Measurements from ENCODE around the gene SEMA7A.

Gene SEMA7A

GRCh38 chr15:74466570-74466969, 32.8 kb upstream of the SEMA7A start:
- TF ChIP-seq, protein P1, sequence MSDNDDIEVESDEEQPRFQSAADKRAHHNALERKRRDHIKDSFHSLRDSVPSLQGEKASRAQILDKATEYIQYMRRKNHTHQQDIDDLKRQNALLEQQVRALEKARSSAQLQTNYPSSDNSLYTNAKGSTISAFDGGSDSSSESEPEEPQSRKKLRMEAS (IDR thresholded peaks at IDR 0.05) = no peak
- TF ChIP-seq CREB1 (IDR thresholded peaks at IDR 0.05; ENCODE audit: low read depth) (no peak), YY1 (IDR thresholded peaks at IDR 0.05; ENCODE audit: low read depth) (no peak), TAF1 (IDR thresholded peaks at IDR 0.05; ENCODE audit: low read depth) (no peak), EGR1 (IDR thresholded peaks at IDR 0.05) (no peak), EP300 (IDR thresholded peaks at IDR 0.05; ENCODE audit: borderline replicate concordance) (no peak), RAD21 (IDR thresholded peaks at IDR 0.05; ENCODE audit: low read depth) (no peak), USF1 (IDR thresholded peaks at IDR 0.05) (no peak), TCF12 (IDR thresholded peaks at IDR 0.05; ENCODE audit: low read depth) (no peak), NFIC (IDR thresholded peaks at IDR 0.05) (no peak), REST (IDR thresholded peaks at IDR 0.05; ENCODE audit: low read depth) (no peak), ZBTB7A (IDR thresholded peaks at IDR 0.05; ENCODE audit: low read depth) (no peak), TEAD4 (IDR thresholded peaks at IDR 0.05) (no peak), FOXM1 (IDR thresholded peaks at IDR 0.05; ENCODE audit: borderline replicate concordance, low read depth) (no peak), CEBPB (IDR thresholded peaks at IDR 0.05) (no peak)

DNA sequence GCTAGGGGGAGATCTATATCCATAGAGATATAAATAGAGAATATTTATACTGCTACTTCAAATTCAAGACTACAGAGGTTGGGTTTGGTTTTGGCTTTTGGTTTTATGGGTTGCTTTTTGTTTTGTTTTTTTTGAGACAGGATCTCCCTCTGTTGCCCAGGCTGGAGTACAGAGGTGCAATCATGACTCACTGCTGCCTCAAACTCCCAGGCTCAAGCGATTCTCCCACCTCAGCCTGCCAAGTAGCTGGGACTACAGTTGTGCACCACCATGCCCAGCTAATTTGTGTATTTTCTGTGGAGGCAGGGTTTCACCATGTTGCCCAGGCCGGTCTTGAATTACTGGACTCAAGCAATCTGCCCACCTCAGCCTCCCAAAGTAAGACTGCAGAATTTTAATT, 31.1 kb upstream of the SEMA7A start:
- TF ChIP-seq FOXM1 (IDR thresholded peaks at IDR 0.05; ENCODE audit: borderline replicate concordance, low read depth) = no peak
- TF ChIP-seq TAF1 (IDR thresholded peaks at IDR 0.05; ENCODE audit: low read depth) = no peak

GRCh38 chr15:74464216-74464615, 30.5 kb upstream of the SEMA7A start:
- TF ChIP-seq YY1 (IDR thresholded peaks at IDR 0.05; ENCODE audit: low read depth) (no peak), EP300 (IDR thresholded peaks at IDR 0.05; ENCODE audit: borderline replicate concordance) (no peak), RAD21 (IDR thresholded peaks at IDR 0.05; ENCODE audit: low read depth) (no peak), REST (IDR thresholded peaks at IDR 0.05; ENCODE audit: low read depth) (no peak), ZBTB7A (IDR thresholded peaks at IDR 0.05; ENCODE audit: low read depth) (no peak), CEBPB (IDR thresholded peaks at IDR 0.05) (no peak), FOXM1 (IDR thresholded peaks at IDR 0.05; ENCODE audit: borderline replicate concordance, low read depth) (no peak), TAF1 (IDR thresholded peaks at IDR 0.05; ENCODE audit: low read depth) (no peak), NFIC (IDR thresholded peaks at IDR 0.05) (no peak), USF1 (IDR thresholded peaks at IDR 0.05) (no peak), CREB1 (IDR thresholded peaks at IDR 0.05; ENCODE audit: low read depth) (no peak), TCF12 (IDR thresholded peaks at IDR 0.05; ENCODE audit: low read depth) (no peak), TEAD4 (IDR thresholded peaks at IDR 0.05) (no peak), EGR1 (IDR thresholded peaks at IDR 0.05) (no peak)
- TF ChIP-seq, protein P1 (IDR thresholded peaks at IDR 0.05) = no peak

- TF ChIP-seq RAD21 (IDR thresholded peaks at IDR 0.05; ENCODE audit: low read depth) (no peak), ZBTB7A (IDR thresholded peaks at IDR 0.05; ENCODE audit: low read depth) (no peak), TEAD4 (IDR thresholded peaks at IDR 0.05) (no peak), CREB1 (IDR thresholded peaks at IDR 0.05; ENCODE audit: low read depth) (no peak), TCF12 (IDR thresholded peaks at IDR 0.05; ENCODE audit: low read depth) (no peak), NFIC (IDR thresholded peaks at IDR 0.05) (no peak), FOXM1 (IDR thresholded peaks at IDR 0.05; ENCODE audit: borderline replicate concordance, low read depth) (no peak), USF1 (IDR thresholded peaks at IDR 0.05) (no peak), TAF1 (IDR thresholded peaks at IDR 0.05; ENCODE audit: low read depth) (no peak)
Observed at GRCh38 chr15:74463634-74464033, 29.9 kb upstream of the SEMA7A start.

GRCh38 chr15:74461847-74462511, 28.2 kb upstream of the SEMA7A start:
- TF ChIP-seq EGR1 (IDR thresholded peaks at IDR 0.05) = no peak
- TF ChIP-seq USF1 (IDR thresholded peaks at IDR 0.05) = no peak
- TF ChIP-seq TEAD4 (IDR thresholded peaks at IDR 0.05) = no peak

Data from Ishikawa (cell line).